NCI-H510A (cell line): ENCODE results near the gene SMAD6.

Experiments
- DNase-seq: peaks from one replicate; lab custom pipeline; 2025; lab: John Stamatoyannopoulos, UW

SMAD6 gene

GRCh38 chr15:66775127-66776105, 73.4 kb downstream of the SMAD6 start:
- DNase-seq: no peak

- DNase-seq: no peak
Measured at GRCh38 chr15:66777054-66777453, 75.0 kb downstream of the SMAD6 start.

- DNase-seq: no peak
Measured at GRCh38 chr15:66777596-66778313, 75.7 kb downstream of the SMAD6 start.

- DNase-seq: no peak
Measured at GRCh38 chr15:66778314-66778665, 76.3 kb downstream of the SMAD6 start.

GRCh38 chr15:66778716-66779115, 76.7 kb downstream of the SMAD6 start:
- DNase-seq: no peak

GRCh38 chr15:66779331-66780009, 77.4 kb downstream of the SMAD6 start:
- no peak for DNase-seq

GRCh38 chr15:66780172-66780972, 78.3 kb downstream of the SMAD6 start:
- no peak for DNase-seq

- no peak for DNase-seq
Measured at GRCh38 chr15:66780973-66781718, 79.1 kb downstream of the SMAD6 start.

- no peak for DNase-seq
Measured at GRCh38 chr15:66782785-66783184, 80.7 kb downstream of the SMAD6 start.

- no peak for DNase-seq
Measured at GRCh38 chr15:66783314-66783713, 81.3 kb downstream of the SMAD6 start.

- DNase-seq: no peak
Measured at GRCh38 chr15:66783725-66784124, 81.7 kb downstream of the SMAD6 start.

- no peak for DNase-seq
Measured at GRCh38 chr15:66784174-66784573, 82.1 kb downstream of the SMAD6 start.

- no peak for DNase-seq
Measured at GRCh38 chr15:66785637-66786036, 83.6 kb downstream of the SMAD6 start.

- no peak for DNase-seq
Measured at GRCh38 chr15:66786222-66786621, 84.2 kb downstream of the SMAD6 start.

- no peak for DNase-seq
Measured at GRCh38 chr15:66786708-66787488, 84.9 kb downstream of the SMAD6 start.

- DNase-seq: no peak
Measured at GRCh38 chr15:66787489-66787871, 85.4 kb downstream of the SMAD6 start.

- no peak for DNase-seq
Measured at GRCh38 chr15:66788024-66788423, 86.0 kb downstream of the SMAD6 start.

- no peak for DNase-seq
Measured at GRCh38 chr15:66789029-66790025, 87.3 kb downstream of the SMAD6 start.

GRCh38 chr15:66795851-66796250, 93.8 kb downstream of the SMAD6 start:
- DNase-seq: no peak
